Activated CD4-positive, alpha-beta memory T cell treated with anti-CD3 and anti-CD28 coated beads for 36 hours (primary cell): ENCODE measurements around the gene ATP5PF. TPM values are rescaled to one million over a fixed set of nuclear protein-coding genes. Genes with fewer than 3 reads are reported as not detected.
"Not testable (repeated sequence)": the region's sequence is repeated elsewhere in the genome, so short reads cannot be mapped to it uniquely, and the experiment has no call there.

Source experiments
- CTCF ChIA-PET: fragments of 350-600 bp; sonication (Branson Sonifier 250); formaldehyde crosslinking; loops from one replicate; lab custom pipeline; 2021; ENCODE audit warnings: antibody characterized with exemption, inconsistent platforms; lab: Charles Lee
- POLR2A ChIA-PET: fragments of 350-600 bp; sonication (Branson Sonifier 250); formaldehyde crosslinking; loops from one replicate; lab custom pipeline; 2021; ENCODE audit warnings: antibody characterized with exemption; lab: Charles Lee
- DNase-seq: peaks from one replicate; pipeline ENCODE4 v3.0.0-alpha.2; 2020
- H3K27ac Mint-ChIP-seq: one replicate; pipeline ENCODE4 v1.8.0; 2021; ENCODE audit warnings: mixed read lengths
- H3K27me3 Mint-ChIP-seq: one replicate; pipeline ENCODE4 v1.8.0; 2021; ENCODE audit warnings: mixed read lengths
- H3K36me3 Mint-ChIP-seq: one replicate; pipeline ENCODE4 v1.8.0; 2021; ENCODE audit warnings: mixed read lengths
- H3K4me1 Mint-ChIP-seq: one replicate; pipeline ENCODE4 v1.8.0; 2021; ENCODE audit warnings: low read depth, mixed read lengths
- H3K4me3 Mint-ChIP-seq: one replicate; pipeline ENCODE4 v1.8.0; 2021; ENCODE audit warnings: mild to moderate bottlenecking, mixed read lengths
- H3K9me3 Mint-ChIP-seq: one replicate; pipeline ENCODE4 v1.8.0; 2021; ENCODE audit warnings: mixed read lengths
- intact Hi-C: fragments of 100-400 bp; cut with micrococcal nuclease; formaldehyde crosslinking; loops from one replicate; pipeline ENCODE4 v1.15.1; 2023
- total RNA-seq, 2 experiments: library from RNA; stranded (reverse); gene quantifications; one replicate each; pipeline ENCODE4 v1.2.3, GENCODE V29; 2021

Gene ATP5PF
- total RNA-seq, result 100 to 1,000 TPM; 150 to 151 TPM

GRCh38 chr21:25734904-25735645 is at the start of gene ATP5PF, which contains the start of gene GABPA:
Gene ATP5PF, minus strand, starts transcription at chr21:25734904. Its CDS starts 5,110 bp downstream, at chr21:25729794.
Gene GABPA, plus strand, starts transcription at chr21:25734972. Its CDS starts 6,627 bp downstream, at chr21:25741599.
- H3K27ac Mint-ChIP-seq, result peak within 1 kb of the TSS; percentile 100
- H3K4me1 Mint-ChIP-seq, result peaks cover 52% of the 10 kb centered on the region
- H3K9me3 Mint-ChIP-seq, result no peaks in the 10 kb centered on the region
- intact Hi-C loops, result loop anchor here (1.0 to 10.0 kb wide), 13 partner anchors 24 to 435 kb away; partner anchors contain the start of genes APP and JAM2
- H3K4me3 Mint-ChIP-seq, result peak within 1 kb of the TSS; percentile 98
- peak; percentile 99 for DNase-seq
- peaks cover 16% of the 10 kb centered on the region for H3K36me3 Mint-ChIP-seq
- H3K27me3 Mint-ChIP-seq, result peaks cover 1% of the 10 kb centered on the region
- CTCF ChIA-PET, result interaction anchor here (0.7 to 3.2 kb wide), 6 partner anchors 9 to 467 kb away, joined by 3 to 32 read pairs (median 3); partner anchors contain the start of gene MRPL39
- POLR2A ChIA-PET, result interaction anchor here (1.2 to 2.2 kb wide), 5 partner anchors 23 to 128 kb away, joined by 3 to 7 read pairs (median 4); no protein-coding TSS in a partner anchor

DNA sequence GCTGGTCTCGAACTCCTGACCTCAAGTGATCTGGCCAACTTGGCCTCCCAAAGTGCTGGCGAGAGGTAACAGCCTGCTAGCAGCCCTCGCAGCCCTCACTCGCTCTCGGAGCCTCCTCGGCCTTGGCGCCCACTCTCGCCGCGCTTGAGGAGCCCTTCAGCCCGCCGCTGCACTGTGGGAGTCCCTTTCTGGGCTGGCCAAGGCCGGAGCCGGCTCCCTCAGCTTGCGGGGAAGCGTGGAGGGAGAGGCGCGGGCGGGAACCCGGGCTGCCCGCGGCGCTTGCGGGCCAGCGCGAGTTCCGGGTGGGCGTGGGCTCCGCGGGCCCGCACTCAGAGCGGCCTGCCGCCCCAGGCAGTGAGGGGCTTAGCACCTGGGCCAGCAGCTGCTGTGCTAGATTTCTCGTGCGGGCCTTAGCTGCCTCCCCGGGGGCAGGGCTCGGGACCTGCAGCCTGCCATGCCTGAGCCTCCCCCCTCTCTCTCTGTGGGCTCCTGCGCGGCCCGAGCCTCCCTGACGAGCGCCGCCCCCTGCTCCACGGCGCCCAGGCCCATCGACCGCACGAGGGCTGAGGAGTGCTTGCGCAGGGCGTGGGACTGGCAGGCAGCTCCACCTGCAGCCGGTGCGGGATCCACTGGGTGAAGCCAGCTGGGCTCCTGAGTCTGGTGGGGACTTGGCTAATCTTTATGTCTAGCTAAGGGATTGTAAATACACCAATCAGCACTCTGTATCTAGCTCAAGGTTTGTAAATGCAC is 43.6 kb upstream of the ATP5PF start:
- POLR2A ChIA-PET, intact Hi-C loops, H3K9me3 Mint-ChIP-seq, H3K4me3 Mint-ChIP-seq, H3K27me3 Mint-ChIP-seq, H3K27ac Mint-ChIP-seq, H3K4me1 Mint-ChIP-seq, DNase-seq, H3K36me3 Mint-ChIP-seq: not testable (repeated sequence)
- CTCF ChIA-PET, result interaction anchor here (2.3 kb wide), 1 partner anchor 13 kb away, joined by 6 read pairs; no protein-coding TSS in a partner anchor

DNA sequence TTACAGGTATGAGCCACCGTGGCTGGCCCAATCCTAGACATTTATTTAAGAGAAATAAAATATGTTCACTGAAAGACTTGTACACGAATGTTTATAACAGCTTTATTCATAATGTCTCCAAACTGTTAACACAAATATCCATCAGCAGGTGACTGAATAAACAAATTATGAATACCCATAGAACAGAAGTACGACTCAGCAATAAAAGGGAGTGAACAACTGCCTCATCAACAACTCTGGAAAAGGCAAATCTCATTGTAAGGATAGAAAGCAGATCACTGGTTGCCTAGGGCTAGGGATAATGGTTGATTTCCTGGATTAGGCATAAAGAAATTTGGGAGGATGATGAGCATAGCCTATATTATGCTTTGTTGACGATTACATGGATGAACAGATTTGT is 41.7 kb upstream of the ATP5PF start:
- ChIA-PET POLR2A (no interaction called here), CTCF (interaction anchor here (2.3 kb wide), 1 partner anchor 14 kb away, joined by 6 read pairs; no protein-coding TSS in a partner anchor)
- Mint-ChIP-seq H3K27me3 (no peaks in the 10 kb centered on the region), H3K4me1 (no peaks in the 10 kb centered on the region), H3K4me3 (no peak overlapping the region), H3K9me3 (no peaks in the 10 kb centered on the region), H3K27ac (no peak overlapping the region), H3K36me3 (no peaks in the 10 kb centered on the region)
- intact Hi-C loops, result no loop called here
- no peak for DNase-seq

DNA sequence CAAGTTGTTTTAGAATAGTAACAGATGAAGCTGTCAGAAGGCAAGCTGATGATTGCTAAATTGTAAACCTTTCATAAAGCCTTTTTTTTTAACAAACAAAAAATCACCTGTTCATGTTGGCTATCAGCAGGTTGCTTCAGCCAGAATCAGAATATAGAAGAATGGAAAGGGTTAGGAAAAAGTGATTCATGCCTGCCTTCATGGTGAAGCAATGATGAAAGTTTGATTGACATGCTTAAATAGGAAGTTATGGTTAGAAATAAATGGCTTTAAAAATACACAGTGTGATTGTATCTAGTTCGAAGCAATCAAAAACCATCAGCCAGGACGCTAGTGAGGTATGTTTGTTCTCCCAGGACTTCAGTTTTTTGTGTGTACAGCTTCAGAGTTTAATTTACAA is 38.0 kb upstream of the ATP5PF start:
- Mint-ChIP-seq H3K4me3 (no peak overlapping the region), H3K27me3 (no peaks in the 10 kb centered on the region), H3K4me1 (no peaks in the 10 kb centered on the region), H3K36me3 (no peaks in the 10 kb centered on the region), H3K9me3 (no peaks in the 10 kb centered on the region), H3K27ac (no peak overlapping the region)
- ChIA-PET POLR2A (no interaction called here), CTCF (interaction anchor here (1.0 kb wide), 1 partner anchor 28 kb away, joined by 3 read pairs; no protein-coding TSS in a partner anchor)
- intact Hi-C loops, result no loop called here
- DNase-seq, result no peak

DNA sequence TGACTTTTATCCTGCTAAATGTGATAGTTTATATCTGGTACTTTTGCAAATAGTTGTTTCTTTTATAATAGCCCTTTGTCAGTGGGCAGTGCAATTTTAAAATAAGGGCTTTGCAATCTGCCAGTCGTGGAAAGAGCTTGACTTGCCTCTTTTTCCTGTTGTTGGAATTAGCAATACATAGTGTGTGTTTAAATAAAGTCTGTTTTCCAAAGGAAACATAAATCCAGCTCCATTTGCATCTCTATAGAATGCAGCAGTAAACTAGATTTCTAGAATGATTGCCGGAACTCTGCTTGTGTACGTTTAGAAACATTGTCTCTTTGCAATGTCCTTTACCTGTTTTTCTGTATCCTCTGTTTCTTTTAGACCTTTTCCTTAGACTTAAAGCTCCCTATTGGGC is 33.2 kb upstream of the ATP5PF start:
- intact Hi-C loops, result no loop called here
- Mint-ChIP-seq H3K36me3 (peaks cover 16% of the 10 kb centered on the region), H3K4me3 (no peak overlapping the region), H3K27me3 (no peaks in the 10 kb centered on the region), H3K27ac (no peak overlapping the region), H3K4me1 (no peaks in the 10 kb centered on the region), H3K9me3 (no peaks in the 10 kb centered on the region)
- ChIA-PET POLR2A (no interaction called here), CTCF (interaction anchor here (1.7 kb wide), 1 partner anchor 33 kb away, joined by 7 read pairs; no protein-coding TSS in a partner anchor)
- DNase-seq, result no peak

DNA sequence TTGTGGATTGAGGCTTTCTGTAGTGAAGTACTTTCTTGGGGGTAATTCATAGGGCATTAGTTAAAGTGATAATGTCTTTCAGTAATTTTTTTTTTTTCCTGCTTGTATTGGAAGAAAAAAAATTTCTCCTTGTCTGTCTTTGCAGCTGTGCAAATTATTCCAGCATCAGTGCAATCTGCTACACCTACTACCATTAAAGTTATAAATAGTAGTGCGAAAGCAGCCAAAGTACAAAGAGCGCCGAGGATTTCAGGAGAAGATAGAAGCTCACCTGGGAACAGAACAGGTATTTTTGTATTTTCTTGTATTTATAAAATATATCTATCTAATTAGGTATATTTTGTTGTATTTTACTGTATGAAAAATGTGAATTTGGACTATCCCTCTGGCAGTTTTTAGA is 29.4 kb upstream of the ATP5PF start:
- ChIA-PET POLR2A (no interaction called here), CTCF (interaction anchor here (0.6 kb wide), 1 partner anchor 12 kb away, joined by 3 read pairs; no protein-coding TSS in a partner anchor)
- no peak overlapping the region for H3K4me3 Mint-ChIP-seq
- no peaks in the 10 kb centered on the region for H3K27me3 Mint-ChIP-seq
- peaks cover 20% of the 10 kb centered on the region for H3K4me1 Mint-ChIP-seq
- DNase-seq, result no peak
- H3K9me3 Mint-ChIP-seq, result no peaks in the 10 kb centered on the region
- H3K36me3 Mint-ChIP-seq, result peaks cover 39% of the 10 kb centered on the region
- no peak overlapping the region for H3K27ac Mint-ChIP-seq
- intact Hi-C loops, result no loop called here

GRCh38 chr21:25760677-25761076 is 26.0 kb upstream of the ATP5PF start:
- H3K4me1 Mint-ChIP-seq, result peaks cover 26% of the 10 kb centered on the region
- CTCF ChIA-PET, result no interaction called here
- H3K4me3 Mint-ChIP-seq, result no peak overlapping the region
- H3K27ac Mint-ChIP-seq, result no peak overlapping the region
- no peaks in the 10 kb centered on the region for H3K9me3 Mint-ChIP-seq
- peaks cover 55% of the 10 kb centered on the region for H3K36me3 Mint-ChIP-seq
- DNase-seq, result no peak
- POLR2A ChIA-PET, result no interaction called here
- H3K27me3 Mint-ChIP-seq, result no peaks in the 10 kb centered on the region
- intact Hi-C loops, result no loop called here

- Mint-ChIP-seq H3K4me3 (no peak overlapping the region), H3K9me3 (no peaks in the 10 kb centered on the region), H3K27ac (peak overlapping the region; percentile 50), H3K4me1 (peaks cover 29% of the 10 kb centered on the region), H3K27me3 (no peaks in the 10 kb centered on the region), H3K36me3 (peaks cover 51% of the 10 kb centered on the region)
- DNase-seq, result no peak
- intact Hi-C loops, result no loop called here
- POLR2A ChIA-PET, result no interaction called here
- CTCF ChIA-PET, result interaction anchor here (0.7 to 1.1 kb wide), 2 partner anchors 11 to 42 kb away, joined by 3 read pairs; no protein-coding TSS in a partner anchor
Observed at GRCh38 chr21:25760061-25760460, 25.4 kb upstream of the ATP5PF start.

DNA sequence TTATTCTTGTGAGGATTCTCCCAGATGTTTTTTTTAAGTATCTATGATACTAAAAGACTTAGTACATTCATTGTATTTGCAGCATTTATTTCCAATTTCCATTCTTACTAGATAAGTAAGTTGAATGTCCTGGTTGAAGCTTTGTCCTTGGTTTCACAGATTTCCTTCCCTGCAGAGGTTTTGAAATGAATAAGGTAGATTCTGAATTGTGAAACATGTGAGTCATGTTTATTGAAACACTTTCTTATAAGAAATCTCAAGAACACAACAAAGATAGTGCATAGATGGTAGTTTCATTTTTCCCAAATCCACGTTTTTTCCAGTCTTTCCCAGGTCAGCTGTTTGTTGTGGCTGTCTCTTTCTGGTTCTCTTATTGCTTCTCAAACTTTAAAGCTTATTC is 24.9 kb upstream of the ATP5PF start:
- DNase-seq, result no peak
- Mint-ChIP-seq H3K27ac (peak overlapping the region; percentile 50), H3K4me3 (no peak overlapping the region), H3K9me3 (no peaks in the 10 kb centered on the region), H3K4me1 (peaks cover 29% of the 10 kb centered on the region), H3K27me3 (no peaks in the 10 kb centered on the region), H3K36me3 (peaks cover 48% of the 10 kb centered on the region)
- ChIA-PET CTCF (interaction anchor here (0.7 to 1.1 kb wide), 2 partner anchors 11 to 42 kb away, joined by 3 read pairs; no protein-coding TSS in a partner anchor), POLR2A (interaction anchor here (0.9 kb wide), 1 partner anchor 25 kb away, joined by 4 read pairs; the partner anchor contains the start of genes ATP5PF and GABPA)
- intact Hi-C loops, result loop anchor here (2.0 kb wide), 1 partner anchor 25 kb away; the partner anchor contains the start of genes ATP5PF and GABPA

GRCh38 chr21:25757531-25757930 is 22.8 kb upstream of the ATP5PF start:
- POLR2A ChIA-PET, result no interaction called here
- Mint-ChIP-seq H3K27ac (no peak overlapping the region), H3K4me3 (no peak overlapping the region), H3K9me3 (no peaks in the 10 kb centered on the region), H3K27me3 (no peaks in the 10 kb centered on the region), H3K4me1 (peaks cover 29% of the 10 kb centered on the region), H3K36me3 (peaks cover 45% of the 10 kb centered on the region)
- no peak for DNase-seq
- CTCF ChIA-PET, result no interaction called here
- intact Hi-C loops, result no loop called here

DNA sequence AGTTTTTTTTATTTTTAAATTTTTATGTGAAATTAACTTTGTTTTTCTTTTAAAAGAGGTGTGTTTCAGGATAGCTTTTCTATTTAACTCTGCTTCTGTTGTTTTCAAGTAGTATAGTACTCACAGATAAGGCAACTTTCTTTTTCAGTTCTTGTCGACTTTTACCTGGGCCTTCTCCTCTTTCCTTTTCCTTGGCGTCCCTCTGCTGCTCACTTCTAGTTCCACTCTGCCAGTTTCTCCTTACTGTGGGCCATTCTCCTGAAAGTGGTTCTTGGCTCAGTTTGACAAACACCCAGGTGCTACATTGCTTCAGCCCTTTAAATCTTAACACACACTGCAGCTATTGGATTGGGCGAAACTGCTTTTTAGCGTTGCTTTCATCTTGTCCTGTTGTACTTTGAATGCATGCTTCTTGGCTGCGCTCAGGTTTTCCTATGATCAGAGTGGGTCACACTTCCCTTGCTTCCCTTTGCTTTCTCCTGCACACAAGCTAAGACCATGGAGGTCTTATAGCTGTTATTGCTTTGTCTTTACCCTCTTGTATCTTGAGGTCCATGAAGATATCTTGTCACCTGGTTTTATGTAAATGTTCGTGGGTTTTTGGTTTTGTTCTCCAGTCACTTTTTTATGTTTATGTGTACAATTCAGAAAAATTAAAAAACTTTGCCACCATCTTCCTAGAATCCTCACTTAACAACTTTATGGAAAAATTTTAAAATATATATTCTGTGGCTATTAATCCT is 21.7 kb upstream of the ATP5PF start:
- peaks cover 48% of the 10 kb centered on the region for H3K36me3 Mint-ChIP-seq
- H3K27ac Mint-ChIP-seq, result no peak overlapping the region
- H3K4me3 Mint-ChIP-seq, result no peak overlapping the region
- POLR2A ChIA-PET, result no interaction called here
- no peaks in the 10 kb centered on the region for H3K9me3 Mint-ChIP-seq
- intact Hi-C loops, result no loop called here
- CTCF ChIA-PET, result no interaction called here
- no peak for DNase-seq
- H3K27me3 Mint-ChIP-seq, result no peaks in the 10 kb centered on the region
- peaks cover 29% of the 10 kb centered on the region for H3K4me1 Mint-ChIP-seq
